Hepatic stellate cell (primary cell): ENCODE measurements around the gene GPRIN1.
"Not testable (repeated sequence)": the region's sequence is repeated elsewhere in the genome, so short reads cannot be mapped to it uniquely, and the experiment has no call there.

Experiments
- DNase-seq: peaks from one replicate; pipeline ENCODE4 v3.0.0; 2011; ENCODE audit warnings: low spot score

Gene GPRIN1

GRCh38 chr5:176574297-176574591 lies 35.7 kb downstream of the GPRIN1 start:
- DNase-seq = no peak

- peak; percentile 81 for DNase-seq
Measured at GRCh38 chr5:176573564-176574296, 36.2 kb downstream of the GPRIN1 start.

- DNase-seq = peak; percentile 38
Measured at GRCh38 chr5:176570044-176570443, 39.9 kb downstream of the GPRIN1 start.

- DNase-seq = no peak
Measured at GRCh38 chr5:176568657-176569056, 41.3 kb downstream of the GPRIN1 start.

GRCh38 chr5:176565760-176566288 lies 44.1 kb downstream of the GPRIN1 start:
- DNase-seq = no peak

- no peak for DNase-seq
Measured at GRCh38 chr5:176564002-176564401, 46.0 kb downstream of the GPRIN1 start.

GRCh38 chr5:176562189-176562588 lies 47.8 kb downstream of the GPRIN1 start:
- no peak for DNase-seq

GRCh38 chr5:176561259-176561658 lies 48.7 kb downstream of the GPRIN1 start:
- DNase-seq = no peak

GRCh38 chr5:176560364-176560763 lies 49.6 kb downstream of the GPRIN1 start:
- no peak for DNase-seq

GRCh38 chr5:176559683-176560082 lies 50.3 kb downstream of the GPRIN1 start:
- no peak for DNase-seq

GRCh38 chr5:176557846-176558245 lies 52.1 kb downstream of the GPRIN1 start:
- DNase-seq = no peak

GRCh38 chr5:176553260-176554085 lies 56.5 kb downstream of the GPRIN1 start:
- no peak for DNase-seq

GRCh38 chr5:176552332-176552869 lies 57.6 kb downstream of the GPRIN1 start:
- no peak for DNase-seq

GRCh38 chr5:176550937-176551336 lies 59.0 kb downstream of the GPRIN1 start:
- DNase-seq = not testable (repeated sequence)

- DNase-seq = no peak
Measured at GRCh38 chr5:176550275-176550831, 59.6 kb downstream of the GPRIN1 start.

GRCh38 chr5:176549871-176550270 lies 60.1 kb downstream of the GPRIN1 start:
- no peak for DNase-seq

- no peak for DNase-seq
Measured at GRCh38 chr5:176548967-176549444, 61.0 kb downstream of the GPRIN1 start, which contains the start of gene CDHR2. Gene CDHR2 (plus strand): TSS chr5:176549342. CDS start chr5:176565353, 16,011 bp downstream.

- DNase-seq = no peak
Measured at GRCh38 chr5:176547802-176548201, 62.2 kb downstream of the GPRIN1 start.
